ENCODE data around the gene GSG1L2. TPM values are rescaled to one million over a fixed set of nuclear protein-coding genes. Genes with fewer than 3 reads are reported as not detected.
A peak's percentile ranks its signal among the peaks of the same experiment; 100 is the strongest.

The GSG1L2 gene
- polyA plus RNA-seq, 2 of the 4 experiments (the other 2 are of a cell fraction), result not detected

DNA sequence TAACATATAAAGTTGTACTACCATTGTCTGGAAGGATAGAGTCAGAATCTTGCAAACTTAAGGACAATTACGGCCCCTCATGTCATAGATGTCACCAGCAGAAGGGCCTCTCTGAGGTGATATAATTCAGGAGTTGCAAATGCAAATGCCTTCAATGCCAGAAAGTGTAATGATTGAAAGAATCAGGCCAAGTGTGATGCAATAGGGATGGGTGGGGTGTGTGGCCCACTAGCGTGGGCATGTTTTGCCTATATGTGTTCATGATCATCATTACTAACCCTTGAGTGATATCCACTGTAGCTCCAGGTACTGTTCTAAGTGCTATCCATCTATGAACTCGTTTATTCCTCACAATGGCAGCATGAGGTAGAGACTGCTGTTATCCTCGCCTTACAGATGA is 31.6 kb downstream of the GSG1L2 start:
- no peak for TF ChIP-seq ESRRA (IDR thresholded peaks at IDR 0.05; ENCODE audit: borderline replicate concordance, low read length)
- TF ChIP-seq RAD21 (conservative IDR thresholded peaks at IDR 0.05 in 1 of 2, IDR thresholded peaks at IDR 0.05 in 1 of 2), result no peak
- TF ChIP-seq RFX5 (IDR thresholded peaks at IDR 0.05), result no peak
- TF ChIP-seq HEYL (CRISPR knock-in tag; IDR thresholded peaks at IDR 0.05), result no peak
- TF ChIP-seq ZC3H11A (IDR thresholded peaks at IDR 0.05), result no peak
- TF ChIP-seq, protein P1, sequence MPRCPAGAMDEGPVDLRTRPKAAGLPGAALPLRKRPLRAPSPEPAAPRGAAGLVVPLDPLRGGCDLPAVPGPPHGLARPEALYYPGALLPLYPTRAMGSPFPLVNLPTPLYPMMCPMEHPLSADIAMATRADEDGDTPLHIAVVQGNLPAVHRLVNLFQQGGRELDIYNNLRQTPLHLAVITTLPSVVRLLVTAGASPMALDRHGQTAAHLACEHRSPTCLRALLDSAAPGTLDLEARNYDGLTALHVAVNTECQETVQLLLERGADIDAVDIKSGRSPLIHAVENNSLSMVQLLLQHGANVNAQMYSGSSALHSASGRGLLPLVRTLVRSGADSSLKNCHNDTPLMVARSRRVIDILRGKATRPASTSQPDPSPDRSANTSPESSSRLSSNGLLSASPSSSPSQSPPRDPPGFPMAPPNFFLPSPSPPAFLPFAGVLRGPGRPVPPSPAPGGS (IDR thresholded peaks at IDR 0.05), result no peak
- TF ChIP-seq, protein P2, sequence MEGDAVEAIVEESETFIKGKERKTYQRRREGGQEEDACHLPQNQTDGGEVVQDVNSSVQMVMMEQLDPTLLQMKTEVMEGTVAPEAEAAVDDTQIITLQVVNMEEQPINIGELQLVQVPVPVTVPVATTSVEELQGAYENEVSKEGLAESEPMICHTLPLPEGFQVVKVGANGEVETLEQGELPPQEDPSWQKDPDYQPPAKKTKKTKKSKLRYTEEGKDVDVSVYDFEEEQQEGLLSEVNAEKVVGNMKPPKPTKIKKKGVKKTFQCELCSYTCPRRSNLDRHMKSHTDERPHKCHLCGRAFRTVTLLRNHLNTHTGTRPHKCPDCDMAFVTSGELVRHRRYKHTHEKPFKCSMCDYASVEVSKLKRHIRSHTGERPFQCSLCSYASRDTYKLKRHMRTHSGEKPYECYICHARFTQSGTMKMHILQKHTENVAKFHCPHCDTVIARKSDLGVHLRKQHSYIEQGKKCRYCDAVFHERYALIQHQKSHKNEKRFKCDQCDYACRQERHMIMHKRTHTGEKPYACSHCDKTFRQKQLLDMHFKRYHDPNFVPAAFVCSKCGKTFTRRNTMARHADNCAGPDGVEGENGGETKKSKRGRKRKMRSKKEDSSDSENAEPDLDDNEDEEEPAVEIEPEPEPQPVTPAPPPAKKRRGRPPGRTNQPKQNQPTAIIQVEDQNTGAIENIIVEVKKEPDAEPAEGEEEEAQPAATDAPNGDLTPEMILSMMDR (IDR thresholded peaks at IDR 0.05), result no peak
- no peak for TF ChIP-seq POLR2A (IDR thresholded peaks at IDR 0.05; ENCODE audit: low read length)
- TF ChIP-seq, protein P3, sequence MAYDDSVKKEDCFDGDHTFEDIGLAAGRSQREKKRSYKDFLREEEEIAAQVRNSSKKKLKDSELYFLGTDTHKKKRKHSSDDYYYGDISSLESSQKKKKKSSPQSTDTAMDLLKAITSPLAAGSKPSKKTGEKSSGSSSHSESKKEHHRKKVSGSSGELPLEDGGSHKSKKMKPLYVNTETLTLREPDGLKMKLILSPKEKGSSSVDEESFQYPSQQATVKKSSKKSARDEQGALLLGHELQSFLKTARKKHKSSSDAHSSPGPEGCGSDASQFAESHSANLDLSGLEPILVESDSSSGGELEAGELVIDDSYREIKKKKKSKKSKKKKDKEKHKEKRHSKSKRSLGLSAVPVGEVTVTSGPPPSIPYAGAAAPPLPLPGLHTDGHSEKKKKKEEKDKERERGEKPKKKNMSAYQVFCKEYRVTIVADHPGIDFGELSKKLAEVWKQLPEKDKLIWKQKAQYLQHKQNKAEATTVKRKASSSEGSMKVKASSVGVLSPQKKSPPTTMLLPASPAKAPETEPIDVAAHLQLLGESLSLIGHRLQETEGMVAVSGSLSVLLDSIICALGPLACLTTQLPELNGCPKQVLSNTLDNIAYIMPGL (CRISPR knock-in tag; IDR thresholded peaks at IDR 0.05; ENCODE audit: borderline replicate concordance), result no peak
- TF ChIP-seq, protein P4, sequence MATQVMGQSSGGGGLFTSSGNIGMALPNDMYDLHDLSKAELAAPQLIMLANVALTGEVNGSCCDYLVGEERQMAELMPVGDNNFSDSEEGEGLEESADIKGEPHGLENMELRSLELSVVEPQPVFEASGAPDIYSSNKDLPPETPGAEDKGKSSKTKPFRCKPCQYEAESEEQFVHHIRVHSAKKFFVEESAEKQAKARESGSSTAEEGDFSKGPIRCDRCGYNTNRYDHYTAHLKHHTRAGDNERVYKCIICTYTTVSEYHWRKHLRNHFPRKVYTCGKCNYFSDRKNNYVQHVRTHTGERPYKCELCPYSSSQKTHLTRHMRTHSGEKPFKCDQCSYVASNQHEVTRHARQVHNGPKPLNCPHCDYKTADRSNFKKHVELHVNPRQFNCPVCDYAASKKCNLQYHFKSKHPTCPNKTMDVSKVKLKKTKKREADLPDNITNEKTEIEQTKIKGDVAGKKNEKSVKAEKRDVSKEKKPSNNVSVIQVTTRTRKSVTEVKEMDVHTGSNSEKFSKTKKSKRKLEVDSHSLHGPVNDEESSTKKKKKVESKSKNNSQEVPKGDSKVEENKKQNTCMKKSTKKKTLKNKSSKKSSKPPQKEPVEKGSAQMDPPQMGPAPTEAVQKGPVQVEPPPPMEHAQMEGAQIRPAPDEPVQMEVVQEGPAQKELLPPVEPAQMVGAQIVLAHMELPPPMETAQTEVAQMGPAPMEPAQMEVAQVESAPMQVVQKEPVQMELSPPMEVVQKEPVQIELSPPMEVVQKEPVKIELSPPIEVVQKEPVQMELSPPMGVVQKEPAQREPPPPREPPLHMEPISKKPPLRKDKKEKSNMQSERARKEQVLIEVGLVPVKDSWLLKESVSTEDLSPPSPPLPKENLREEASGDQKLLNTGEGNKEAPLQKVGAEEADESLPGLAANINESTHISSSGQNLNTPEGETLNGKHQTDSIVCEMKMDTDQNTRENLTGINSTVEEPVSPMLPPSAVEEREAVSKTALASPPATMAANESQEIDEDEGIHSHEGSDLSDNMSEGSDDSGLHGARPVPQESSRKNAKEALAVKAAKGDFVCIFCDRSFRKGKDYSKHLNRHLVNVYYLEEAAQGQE (IDR thresholded peaks at IDR 0.05), result no peak
- TF ChIP-seq HDAC2 (IDR thresholded peaks at IDR 0.05), result no peak
- TF ChIP-seq MAFK (IDR thresholded peaks at IDR 0.05; ENCODE audit: partially characterized antibody), result no peak
- no peak for TF ChIP-seq CBX2 (IDR thresholded peaks at IDR 0.05; ENCODE audit: borderline replicate concordance, low read depth)
- TF ChIP-seq SMC3 (IDR thresholded peaks at IDR 0.05), result no peak
- no peak for TF ChIP-seq CHD2 (IDR thresholded peaks at IDR 0.05; ENCODE audit: low read length, partially characterized antibody)
- TF ChIP-seq, protein P5, sequence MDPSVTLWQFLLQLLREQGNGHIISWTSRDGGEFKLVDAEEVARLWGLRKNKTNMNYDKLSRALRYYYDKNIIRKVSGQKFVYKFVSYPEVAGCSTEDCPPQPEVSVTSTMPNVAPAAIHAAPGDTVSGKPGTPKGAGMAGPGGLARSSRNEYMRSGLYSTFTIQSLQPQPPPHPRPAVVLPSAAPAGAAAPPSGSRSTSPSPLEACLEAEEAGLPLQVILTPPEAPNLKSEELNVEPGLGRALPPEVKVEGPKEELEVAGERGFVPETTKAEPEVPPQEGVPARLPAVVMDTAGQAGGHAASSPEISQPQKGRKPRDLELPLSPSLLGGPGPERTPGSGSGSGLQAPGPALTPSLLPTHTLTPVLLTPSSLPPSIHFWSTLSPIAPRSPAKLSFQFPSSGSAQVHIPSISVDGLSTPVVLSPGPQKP (IDR thresholded peaks at IDR 0.05; ENCODE audit: low read depth, low read length), result no peak
- no peak for TF ChIP-seq ZFP36 (IDR thresholded peaks at IDR 0.05; ENCODE audit: borderline replicate concordance, partially characterized antibody)
- ChIA-PET POLR2A (no interaction called here), CTCF (interaction anchor here (1.2 to 1.4 kb wide), 4 partner anchors 9 to 134 kb away, joined by 3 to 5 read pairs (median 4); no protein-coding TSS in a partner anchor)
- DNase-seq (ENCODE audit: low read depth in 1 of 2, low spot score in 1 of 2), result no peak
- no peak for ATAC-seq
- Histone ChIP-seq H3K4me3 (no peak overlapping the region), H3K4me2 (no peak overlapping the region), H3K9me3 (no peaks in the 10 kb centered on the region), H3K27ac (peak overlapping the region in 1 of 2 experiments; percentile 14; a peak in 1 of 6 replicates), H3K4me1 (no peaks in the 10 kb centered on the region)
- 67% methylated on average over 4 of the region's 4 CpGs for WGBS (ENCODE audit: missing lambda C conversion rate)
- no peak for FAIRE-seq

Data from A549 (cell line).